HT1080 (cell line): ENCODE measurements around the gene TNFRSF1B. TPM values are rescaled to one million over a fixed set of nuclear protein-coding genes. Genes with fewer than 3 reads are reported as not detected.

Source experiments
- DNase-seq: peaks from one replicate; pipeline ENCODE4 v3.0.0-alpha.2; 2015; ENCODE audit warnings: low read depth
- total RNA-seq: library from RNA; depleted of rRNA; stranded (reverse); fragments of >200 nt; shearing (Covaris generic); gene quantifications from 2 replicates; pipeline ENCODE4 v1.2.3, GENCODE V29; 2014

The TNFRSF1B gene
- total RNA-seq, 1 experiment from 2014 or later, result 0.16 TPM

GRCh38 chr1:12174924-12175810, 8.4 kb downstream of the TNFRSF1B start:
- no peak for DNase-seq

GRCh38 chr1:12176298-12177118, 9.7 kb downstream of the TNFRSF1B start:
- no peak for DNase-seq

- no peak for DNase-seq
Measured at GRCh38 chr1:12177156-12177998, 10.6 kb downstream of the TNFRSF1B start.

GRCh38 chr1:12177999-12178441, 11.2 kb downstream of the TNFRSF1B start:
- peak; percentile 71 for DNase-seq

- no peak for DNase-seq
Measured at GRCh38 chr1:12178511-12178910, 11.7 kb downstream of the TNFRSF1B start.

- peak; percentile 87 for DNase-seq
Measured at GRCh38 chr1:12179111-12179519, 12.3 kb downstream of the TNFRSF1B start.

GRCh38 chr1:12179676-12180075, 12.9 kb downstream of the TNFRSF1B start:
- no peak for DNase-seq

GRCh38 chr1:12180315-12180714, 13.5 kb downstream of the TNFRSF1B start:
- no peak for DNase-seq

- DNase-seq, result no peak
Measured at GRCh38 chr1:12180903-12181302, 14.1 kb downstream of the TNFRSF1B start.

GRCh38 chr1:12181568-12181967, 14.8 kb downstream of the TNFRSF1B start:
- no peak for DNase-seq

- DNase-seq, result no peak
Measured at GRCh38 chr1:12182410-12182984, 15.7 kb downstream of the TNFRSF1B start.

GRCh38 chr1:12183095-12183794, 16.5 kb downstream of the TNFRSF1B start:
- no peak for DNase-seq

GRCh38 chr1:12184008-12184681, 17.4 kb downstream of the TNFRSF1B start:
- DNase-seq, result peak; percentile 57

- no peak for DNase-seq
Measured at GRCh38 chr1:12185036-12185917, 18.5 kb downstream of the TNFRSF1B start.

GRCh38 chr1:12185918-12186678, 19.3 kb downstream of the TNFRSF1B start:
- DNase-seq, result no peak

- DNase-seq, result no peak
Measured at GRCh38 chr1:12186679-12186985, 19.8 kb downstream of the TNFRSF1B start.

- DNase-seq, result peak; percentile 26
Measured at GRCh38 chr1:12188115-12188514, 21.3 kb downstream of the TNFRSF1B start.
